Neural cell (in vitro differentiated cells): ENCODE results near the gene SCLY.

Source experiments
- EP300 ChIP-seq: fragments of 450-650 bp; conservative IDR thresholded peaks from 2 replicates; pipeline ENCODE4 v1.6.1; 2014; ENCODE audit warnings: antibody characterized with exemption, mild to moderate bottlenecking, moderate library complexity; ENCODE audit not compliant: poor library complexity, severe bottlenecking
- EZH2 ChIP-seq: fragments of 200-600, 300-800 bp; shearing (Covaris generic), sonication (generic); IDR thresholded peaks from 2 replicates; pipeline ENCODE4 v1.6.1; 2014; ENCODE audit warnings: antibody characterized with exemption, low read length, borderline replicate concordance, mild to moderate bottlenecking; ENCODE audit not compliant: insufficient read depth, poor library complexity, severe bottlenecking
- MXI1 ChIP-seq: fragments of 450-650 bp; conservative IDR thresholded peaks from 2 replicates; pipeline ENCODE4 v1.6.1; 2014; ENCODE audit warnings: antibody characterized with exemption, mild to moderate bottlenecking; ENCODE audit not compliant: poor library complexity, severe bottlenecking
- POLR2AphosphoS5 ChIP-seq: IDR thresholded peaks from 2 replicates; pipeline ENCODE4 v1.6.1; 2012
- RAD21 ChIP-seq: fragments of 450-650 bp; conservative IDR thresholded peaks from 2 replicates; pipeline ENCODE4 v1.6.1; 2014; ENCODE audit warnings: antibody characterized with exemption, mild to moderate bottlenecking, moderate library complexity
- REST ChIP-seq: IDR thresholded peaks from 2 replicates; pipeline ENCODE4 v1.6.1; 2012; ENCODE audit warnings: borderline replicate concordance
- SMC3 ChIP-seq: fragments of 450-650 bp; conservative IDR thresholded peaks from 2 replicates; pipeline ENCODE4 v1.6.1; 2014; ENCODE audit warnings: antibody characterized with exemption, mild to moderate bottlenecking, moderate library complexity; ENCODE audit not compliant: poor library complexity
- TAF1 ChIP-seq: IDR thresholded peaks from 2 replicates; pipeline ENCODE4 v1.6.1; 2012; ENCODE audit warnings: low read depth
- TF ChIP-seq, protein P1 (sequence below): fragments of 450-650 bp; IDR thresholded peaks from 2 replicates; pipeline ENCODE4 v1.5.1; 2014; ENCODE audit warnings: antibody characterized with exemption, mild to moderate bottlenecking, moderate library complexity; ENCODE audit not compliant: poor library complexity, severe bottlenecking

GRCh38 chr2:238126775-238127164 is 66.0 kb downstream of the SCLY start:
- TF ChIP-seq EZH2: no peak
- no peak for TF ChIP-seq TAF1
- TF ChIP-seq, protein P1, sequence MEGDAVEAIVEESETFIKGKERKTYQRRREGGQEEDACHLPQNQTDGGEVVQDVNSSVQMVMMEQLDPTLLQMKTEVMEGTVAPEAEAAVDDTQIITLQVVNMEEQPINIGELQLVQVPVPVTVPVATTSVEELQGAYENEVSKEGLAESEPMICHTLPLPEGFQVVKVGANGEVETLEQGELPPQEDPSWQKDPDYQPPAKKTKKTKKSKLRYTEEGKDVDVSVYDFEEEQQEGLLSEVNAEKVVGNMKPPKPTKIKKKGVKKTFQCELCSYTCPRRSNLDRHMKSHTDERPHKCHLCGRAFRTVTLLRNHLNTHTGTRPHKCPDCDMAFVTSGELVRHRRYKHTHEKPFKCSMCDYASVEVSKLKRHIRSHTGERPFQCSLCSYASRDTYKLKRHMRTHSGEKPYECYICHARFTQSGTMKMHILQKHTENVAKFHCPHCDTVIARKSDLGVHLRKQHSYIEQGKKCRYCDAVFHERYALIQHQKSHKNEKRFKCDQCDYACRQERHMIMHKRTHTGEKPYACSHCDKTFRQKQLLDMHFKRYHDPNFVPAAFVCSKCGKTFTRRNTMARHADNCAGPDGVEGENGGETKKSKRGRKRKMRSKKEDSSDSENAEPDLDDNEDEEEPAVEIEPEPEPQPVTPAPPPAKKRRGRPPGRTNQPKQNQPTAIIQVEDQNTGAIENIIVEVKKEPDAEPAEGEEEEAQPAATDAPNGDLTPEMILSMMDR: no peak
- no peak for TF ChIP-seq MXI1
- TF ChIP-seq POLR2AphosphoS5: no peak
- TF ChIP-seq EP300: no peak
- no peak for TF ChIP-seq RAD21
- TF ChIP-seq REST: no peak
- no peak for TF ChIP-seq SMC3
